Erythroblast (primary cell): Measurements from ENCODE around the gene PLCXD3.

ENCODE experiments used
- DNase-seq, 2 experiments: peaks; one replicate each; lab custom pipeline; 2025; lab: John Stamatoyannopoulos, UW
- GATA1 ChIP-seq: IDR thresholded peaks from 2 replicates; pipeline ENCODE4 v1.6.1; 2011; ENCODE audit warnings: low read depth, mild to moderate bottlenecking, control low read depth, low read length, moderate library complexity
- POLR2A ChIP-seq: IDR thresholded peaks from 2 replicates; pipeline ENCODE4 v1.6.1; 2011; ENCODE audit warnings: mild to moderate bottlenecking, low read length

The PLCXD3 gene

DNA sequence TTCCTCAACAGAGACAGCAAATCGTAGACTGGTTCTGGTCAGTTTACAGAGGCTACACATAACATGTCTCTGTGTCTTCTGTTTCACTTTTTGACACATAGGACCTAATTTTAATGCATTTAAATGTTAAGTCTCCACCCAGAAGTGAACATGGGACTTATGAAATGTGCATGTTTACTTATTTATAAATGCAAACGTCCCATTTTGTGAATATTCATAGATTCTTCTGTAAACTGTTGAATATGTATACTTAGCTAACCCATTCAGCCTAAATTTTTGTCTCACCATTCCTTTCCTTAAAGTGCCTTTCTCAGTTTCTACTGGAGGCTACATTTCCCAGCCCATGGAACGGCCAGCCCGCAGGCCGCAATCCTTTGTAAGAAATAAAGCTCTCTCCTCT is 137.2 kb downstream of the PLCXD3 start:
- TF ChIP-seq GATA1 (no peak), POLR2A (no peak)
- no peak for DNase-seq

GRCh38 chr5:41371738-41372137 is 138.7 kb downstream of the PLCXD3 start:
- TF ChIP-seq POLR2A: no peak
- no peak for TF ChIP-seq GATA1
- DNase-seq: no peak

- TF ChIP-seq GATA1: no peak
- TF ChIP-seq POLR2A: no peak
Measured at GRCh38 chr5:41370482-41370881, 139.9 kb downstream of the PLCXD3 start.

GRCh38 chr5:41369799-41370198 is 140.6 kb downstream of the PLCXD3 start:
- no peak for TF ChIP-seq GATA1
- TF ChIP-seq POLR2A: no peak
- no peak for DNase-seq

More at GRCh38 chr5:41370482-41370881, 139.9 kb downstream of the PLCXD3 start:
- no peak for DNase-seq

DNA sequence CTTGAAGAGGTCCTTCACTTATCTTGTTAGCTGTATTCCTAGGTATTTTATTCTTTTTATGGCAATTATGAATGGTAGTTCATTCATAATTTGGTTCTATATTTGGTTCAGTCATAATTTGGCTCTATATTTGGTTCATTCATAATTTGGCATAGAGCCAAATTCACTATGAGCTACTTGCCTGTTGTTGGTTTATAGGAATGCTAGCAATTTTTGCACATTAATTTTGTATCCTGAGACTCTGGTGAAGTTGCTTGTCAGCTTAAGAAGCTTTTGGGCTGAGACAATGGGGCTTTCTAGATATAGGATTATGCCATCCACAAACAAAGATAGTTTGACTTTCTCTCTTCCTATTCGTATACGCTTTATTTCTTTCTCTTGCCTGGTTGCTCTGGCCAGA is 142.2 kb downstream of the PLCXD3 start:
- TF ChIP-seq POLR2A: no peak
- TF ChIP-seq GATA1: no peak
- no peak for DNase-seq

DNA sequence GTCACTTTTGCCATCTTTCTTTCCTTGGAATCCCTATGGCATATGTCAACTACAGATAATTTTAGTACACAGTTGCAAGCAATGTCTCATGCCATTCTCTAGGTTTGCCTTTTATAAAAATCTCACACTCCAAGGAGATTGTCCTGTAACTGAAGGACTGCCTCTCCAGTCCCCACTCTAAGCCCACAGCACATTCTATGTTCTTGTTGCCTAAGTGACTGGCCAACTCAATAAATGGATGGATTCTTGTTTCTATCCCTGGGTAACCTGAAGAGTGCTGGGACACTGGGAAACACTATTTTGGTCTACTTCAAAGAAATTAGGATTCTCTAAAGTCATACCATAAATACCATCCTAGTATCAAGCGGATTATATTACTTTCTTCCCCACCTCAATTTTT is 145.0 kb downstream of the PLCXD3 start:
- no peak for DNase-seq
- TF ChIP-seq GATA1 (no peak), POLR2A (no peak)

DNA sequence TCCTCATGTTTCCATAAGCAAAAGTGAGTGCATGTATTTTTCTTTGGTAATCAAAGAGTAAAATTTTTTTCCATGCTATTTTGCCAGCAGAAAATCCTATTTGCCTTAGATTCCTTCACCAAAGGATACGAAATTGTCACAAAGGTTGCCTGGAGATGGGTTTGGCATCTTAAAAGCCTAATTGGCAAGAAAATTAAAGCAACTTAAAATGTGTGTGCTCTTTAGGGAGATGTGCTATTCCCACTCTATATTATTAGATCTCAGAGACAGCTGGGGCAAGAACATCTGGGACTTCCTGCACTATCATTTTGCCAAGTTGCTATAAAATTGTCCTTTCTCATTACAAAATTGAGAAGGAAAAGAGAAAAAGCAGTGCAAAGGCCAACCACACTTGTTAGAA is 146.1 kb downstream of the PLCXD3 start:
- TF ChIP-seq POLR2A (no peak), GATA1 (no peak)
- no peak for DNase-seq

- DNase-seq: no peak
- TF ChIP-seq POLR2A (no peak), GATA1 (no peak)
Measured at GRCh38 chr5:41363343-41363986, 146.9 kb downstream of the PLCXD3 start.

DNA sequence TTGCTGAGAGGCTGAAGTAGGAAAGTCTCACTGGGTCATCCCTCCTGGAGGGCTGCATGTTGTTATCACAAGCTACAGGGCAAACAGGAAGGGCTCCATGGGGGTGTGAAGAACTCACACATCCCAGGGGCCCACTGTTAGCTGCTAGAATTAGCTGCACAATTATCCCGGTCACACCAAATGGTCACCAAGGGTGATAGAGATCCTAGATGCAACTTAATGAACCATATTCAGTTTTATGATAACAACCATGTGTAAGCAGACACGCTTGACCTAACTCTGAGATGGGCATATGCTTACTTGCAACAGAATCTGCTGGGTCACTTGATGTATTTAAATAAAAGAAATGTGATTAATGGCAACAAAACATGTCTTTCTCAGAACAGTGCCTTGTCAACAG is 153.6 kb downstream of the PLCXD3 start:
- DNase-seq: no peak
- TF ChIP-seq POLR2A: no peak

- no peak for DNase-seq
- TF ChIP-seq POLR2A: no peak
- no peak for TF ChIP-seq GATA1
Measured at GRCh38 chr5:41349846-41350245, 160.6 kb downstream of the PLCXD3 start.

DNA sequence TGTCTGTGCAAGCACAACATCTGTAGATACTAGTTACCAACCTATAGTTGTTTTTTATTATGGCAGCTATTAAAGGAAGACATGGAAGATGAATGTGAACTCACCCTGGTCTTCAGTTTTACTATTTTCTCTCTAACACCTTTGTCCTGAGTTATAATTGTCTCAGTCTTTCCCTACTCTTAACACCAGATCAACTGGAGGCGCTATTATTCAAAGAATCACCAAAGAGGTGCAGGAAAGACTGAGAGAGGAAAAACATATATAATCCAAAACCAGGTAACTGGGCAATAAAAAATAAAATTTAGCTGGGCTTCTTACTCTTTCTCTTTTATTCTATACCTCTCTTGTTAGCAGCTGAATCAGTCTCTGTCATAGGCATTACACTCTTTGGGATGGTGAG is 162.8 kb downstream of the PLCXD3 start:
- TF ChIP-seq POLR2A: no peak
- no peak for TF ChIP-seq GATA1
- no peak for DNase-seq

DNA sequence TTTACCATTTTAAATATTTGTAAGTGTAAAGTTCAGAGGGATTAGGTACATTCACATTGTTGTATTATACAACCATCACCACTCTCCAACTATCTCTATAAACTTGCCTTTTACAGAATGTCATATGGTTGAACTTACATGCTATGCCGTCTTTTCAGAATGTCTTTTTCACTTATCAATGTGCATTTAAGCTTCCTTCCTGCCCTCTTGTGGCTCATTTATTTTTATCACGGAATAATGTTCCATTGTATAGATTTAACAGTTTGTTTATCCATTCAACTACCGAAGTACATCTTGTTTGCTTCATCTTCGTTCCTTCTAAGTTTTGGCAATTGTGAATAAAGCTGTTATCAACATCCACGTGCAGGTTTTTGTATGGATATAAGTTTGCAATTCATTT is 163.8 kb downstream of the PLCXD3 start:
- no peak for DNase-seq
- TF ChIP-seq POLR2A (no peak), GATA1 (no peak)

- no peak for TF ChIP-seq POLR2A
- no peak for TF ChIP-seq GATA1
- no peak for DNase-seq
Measured at GRCh38 chr5:41345295-41345694, 165.1 kb downstream of the PLCXD3 start.

GRCh38 chr5:41339339-41339738 is 171.1 kb downstream of the PLCXD3 start:
- no peak for TF ChIP-seq GATA1
- no peak for TF ChIP-seq POLR2A
- DNase-seq: no peak

GRCh38 chr5:41338136-41338675 is 172.2 kb downstream of the PLCXD3 start:
- no peak for DNase-seq
- TF ChIP-seq POLR2A (no peak), GATA1 (no peak)
